K562 (cell line): ENCODE measurements around the gene COA5.

ENCODE experiments used
- EZH2 ChIP-seq: IDR thresholded peaks from 2 replicates; pipeline ENCODE4 v1.6.1; 2012; ENCODE audit warnings: low read depth, mild to moderate bottlenecking, inconsistent platforms, low read length, borderline replicate concordance
- HDAC6 ChIP-seq: IDR thresholded peaks from 2 replicates; pipeline ENCODE4 v1.6.1; 2012; ENCODE audit warnings: low read depth, mild to moderate bottlenecking, control low read depth, inconsistent platforms, low read length, moderate library complexity
- MAFG ChIP-seq: fragments of 450-650 bp; conservative IDR thresholded peaks from 2 replicates; pipeline ENCODE4 v1.6.1; 2016; ENCODE audit warnings: missing genetic modification characterization, missing compliant biosample characterization
- RFX5 ChIP-seq: IDR thresholded peaks from 2 replicates; pipeline ENCODE4 v1.6.1; 2011; ENCODE audit warnings: low read depth, mild to moderate bottlenecking, improper control_type of control experiment, low read length
- ZNF347 ChIP-seq: fragments of 450-650 bp; formaldehyde crosslinking; IDR thresholded peaks from 2 replicates; pipeline ENCODE4 v1.4.0; 2020; ENCODE audit warnings: low read depth, mild to moderate bottlenecking, moderate library complexity
- ZNF830 ChIP-seq: fragments of 250-450 bp; sonication (Bioruptor Pico); IDR thresholded peaks from 2 replicates; pipeline ENCODE4 v1.5.0; 2021; ENCODE audit warnings: mild to moderate bottlenecking
- TF ChIP-seq, protein P1 (sequence below): fragments of 450-650 bp; IDR thresholded peaks from 2 replicates; pipeline ENCODE4 v1.6.1; 2017; ENCODE audit warnings: antibody characterized with exemption

- TF ChIP-seq ZNF347 (CRISPR knock-in tag) (no peak), MAFG (tag) (no peak), ZNF830 (CRISPR knock-in tag) (no peak), HDAC6 (no peak), RFX5 (no peak), EZH2 (no peak)
- TF ChIP-seq, protein P1, sequence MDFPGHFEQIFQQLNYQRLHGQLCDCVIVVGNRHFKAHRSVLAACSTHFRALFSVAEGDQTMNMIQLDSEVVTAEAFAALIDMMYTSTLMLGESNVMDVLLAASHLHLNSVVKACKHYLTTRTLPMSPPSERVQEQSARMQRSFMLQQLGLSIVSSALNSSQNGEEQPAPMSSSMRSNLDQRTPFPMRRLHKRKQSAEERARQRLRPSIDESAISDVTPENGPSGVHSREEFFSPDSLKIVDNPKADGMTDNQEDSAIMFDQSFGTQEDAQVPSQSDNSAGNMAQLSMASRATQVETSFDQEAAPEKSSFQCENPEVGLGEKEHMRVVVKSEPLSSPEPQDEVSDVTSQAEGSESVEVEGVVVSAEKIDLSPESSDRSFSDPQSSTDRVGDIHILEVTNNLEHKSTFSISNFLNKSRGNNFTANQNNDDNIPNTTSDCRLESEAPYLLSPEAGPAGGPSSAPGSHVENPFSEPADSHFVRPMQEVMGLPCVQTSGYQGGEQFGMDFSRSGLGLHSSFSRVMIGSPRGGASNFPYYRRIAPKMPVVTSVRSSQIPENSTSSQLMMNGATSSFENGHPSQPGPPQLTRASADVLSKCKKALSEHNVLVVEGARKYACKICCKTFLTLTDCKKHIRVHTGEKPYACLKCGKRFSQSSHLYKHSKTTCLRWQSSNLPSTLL = no peak
Measured at GRCh38 chr2:98569915-98570314, 38.4 kb downstream of the COA5 start.
